ENCODE results near the gene EPC2. TPM values are rescaled to one million over a fixed set of nuclear protein-coding genes. Genes with fewer than 3 reads are reported as not detected.

Gene EPC2
- total RNA-seq, 1 experiment from 2014 or later = 19.6 TPM

DNA sequence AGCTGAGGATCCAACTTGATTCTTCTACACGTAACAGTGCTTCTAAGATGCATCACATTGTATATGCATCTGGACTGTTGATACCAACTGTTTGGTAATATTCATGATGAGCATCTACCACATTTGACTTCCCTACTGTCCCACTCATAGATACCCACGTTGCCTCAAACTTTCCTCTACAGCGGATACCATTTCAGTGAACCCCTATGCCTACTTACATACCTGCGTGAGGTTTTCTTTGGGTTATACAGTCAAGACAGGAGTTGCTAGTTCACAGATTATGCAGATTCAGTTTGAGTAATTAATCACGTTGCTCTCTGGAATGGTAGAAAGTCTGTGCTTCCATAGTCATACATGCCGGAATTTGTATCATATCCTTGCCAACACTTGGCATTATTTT lies 40.0 kb downstream of the EPC2 start:
- intact Hi-C loops (cut with micrococcal nuclease) = no loop called here
- Histone ChIP-seq H3K27me3 (ENCODE audit: insufficient read depth, low read length) (no peaks in the 10 kb centered on the region), H2AFZ (ENCODE audit: low read depth, low read length, poor library complexity, severe bottlenecking) (no peak overlapping the region), H3K27ac (ENCODE audit: low read depth, low read length) (no peak overlapping the region), H4K20me1 (ENCODE audit: insufficient read depth) (peaks cover 10% of the 10 kb centered on the region; the same call in 1 of the 2 replicates), H3K79me2 (ENCODE audit: insufficient read depth, low read length) (peaks cover 92% of the 10 kb centered on the region), H3K9me2 (ENCODE audit: insufficient read depth) (no peaks in the 10 kb centered on the region), H3K4me3 (replicated peaks in 1 of 2; ENCODE audit: low read depth in 1 of 2, low read length in 2 of 2) (no peak overlapping the region), H3K4me1 (ENCODE audit: control insufficient read depth in 1 of 2, insufficient read depth in 2 of 2, low read length in 2 of 2) (peaks cover 6 to 7% of the 10 kb centered on the region in 2 experiments; a peak in 3 of 4 replicates), H3K9me3 (ENCODE audit: control insufficient read depth in 1 of 2, insufficient read depth in 1 of 2, low read depth in 1 of 2, low read length in 2 of 2) (no peaks in the 10 kb centered on the region), H3K4me2 (ENCODE audit: low read length) (no peak overlapping the region), H3K9ac (ENCODE audit: low read length) (no peak overlapping the region), H3K36me3 (ENCODE audit: control insufficient read depth in 1 of 2, insufficient read depth in 2 of 2, low read length in 2 of 2) (no peaks in the 10 kb centered on the region)
- no peak for DNase-seq (ENCODE audit: low read depth, low spot score)
- POLR2A ChIA-PET = no interaction called here
- ATAC-seq = no peak
- RAD21 ChIA-PET (ENCODE audit: low non-redundant PET in 1 of 2, low total read pairs in 2 of 2, uncharacterized antibody in 2 of 2, unreplicated experiment in 2 of 2) = no interaction called here
- CTCF ChIA-PET = no interaction called here
- BruUV-seq (replicated peaks) = no TSS peak
- no peak for TF ChIP-seq SP1 (IDR thresholded peaks at IDR 0.05; ENCODE audit: low read depth)
- no peak for TF ChIP-seq CBX3 (IDR thresholded peaks at IDR 0.05; ENCODE audit: low read depth)
- TF ChIP-seq FOSL1 (IDR thresholded peaks at IDR 0.05; ENCODE audit: low read depth) = no peak
- no peak for TF ChIP-seq POLR2A (IDR thresholded peaks at IDR 0.05; ENCODE audit: borderline replicate concordance, extremely low read depth, insufficient read depth, insufficient read length)
- TF ChIP-seq, protein P1, sequence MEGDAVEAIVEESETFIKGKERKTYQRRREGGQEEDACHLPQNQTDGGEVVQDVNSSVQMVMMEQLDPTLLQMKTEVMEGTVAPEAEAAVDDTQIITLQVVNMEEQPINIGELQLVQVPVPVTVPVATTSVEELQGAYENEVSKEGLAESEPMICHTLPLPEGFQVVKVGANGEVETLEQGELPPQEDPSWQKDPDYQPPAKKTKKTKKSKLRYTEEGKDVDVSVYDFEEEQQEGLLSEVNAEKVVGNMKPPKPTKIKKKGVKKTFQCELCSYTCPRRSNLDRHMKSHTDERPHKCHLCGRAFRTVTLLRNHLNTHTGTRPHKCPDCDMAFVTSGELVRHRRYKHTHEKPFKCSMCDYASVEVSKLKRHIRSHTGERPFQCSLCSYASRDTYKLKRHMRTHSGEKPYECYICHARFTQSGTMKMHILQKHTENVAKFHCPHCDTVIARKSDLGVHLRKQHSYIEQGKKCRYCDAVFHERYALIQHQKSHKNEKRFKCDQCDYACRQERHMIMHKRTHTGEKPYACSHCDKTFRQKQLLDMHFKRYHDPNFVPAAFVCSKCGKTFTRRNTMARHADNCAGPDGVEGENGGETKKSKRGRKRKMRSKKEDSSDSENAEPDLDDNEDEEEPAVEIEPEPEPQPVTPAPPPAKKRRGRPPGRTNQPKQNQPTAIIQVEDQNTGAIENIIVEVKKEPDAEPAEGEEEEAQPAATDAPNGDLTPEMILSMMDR (IDR thresholded peaks at IDR 0.05 in 2 of 3, conservative IDR thresholded peaks at IDR 0.05 in 1 of 3; ENCODE audit: borderline replicate concordance in 1 of 3, insufficient read depth in 1 of 3, low read depth in 2 of 3, low read length in 2 of 3) = no peak

DNA sequence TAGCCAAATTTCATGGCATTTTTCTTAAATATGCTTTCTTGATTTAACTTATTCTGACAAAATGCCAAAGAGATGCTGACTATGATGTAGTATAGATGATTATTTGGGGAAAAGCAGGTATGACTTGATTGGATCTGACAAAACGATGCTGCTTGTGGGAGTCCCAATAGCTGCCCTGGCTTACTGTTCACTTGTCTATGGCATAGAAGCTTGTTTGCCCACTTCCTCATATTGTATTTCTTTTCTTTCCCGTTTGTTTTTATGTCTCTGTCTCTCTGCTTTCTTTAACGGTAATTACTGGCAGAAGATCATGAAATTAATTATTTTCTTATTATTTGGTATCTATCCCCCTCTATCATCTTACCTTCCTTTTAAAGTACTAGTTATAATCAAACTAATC lies 43.0 kb downstream of the EPC2 start:
- H3K36me3 ChIP-seq (ENCODE audit: control insufficient read depth in 1 of 2, insufficient read depth in 2 of 2, low read length in 2 of 2) = peaks cover 2 to 4% of the 10 kb centered on the region in 2 experiments; a peak in 1 of 4 replicates
- no peak overlapping the region for H2AFZ ChIP-seq (ENCODE audit: low read depth, low read length, poor library complexity, severe bottlenecking)
- BruUV-seq (replicated peaks) = no TSS peak
- H3K9ac ChIP-seq (ENCODE audit: low read length) = no peak overlapping the region
- H4K20me1 ChIP-seq (ENCODE audit: insufficient read depth) = 0 out of 2 replicates have a peak, but pooled peaks cover 6% of the 10 kb centered on the region
- ChIA-PET POLR2A (no interaction called here), RAD21 (ENCODE audit: low non-redundant PET in 1 of 2, low total read pairs in 2 of 2, uncharacterized antibody in 2 of 2, unreplicated experiment in 2 of 2) (no interaction called here), CTCF (no interaction called here)
- H3K4me1 ChIP-seq (ENCODE audit: control insufficient read depth in 1 of 2, insufficient read depth in 2 of 2, low read length in 2 of 2) = no peaks in the 10 kb centered on the region
- no peak for DNase-seq (ENCODE audit: low read depth, low spot score)
- no peak overlapping the region for H3K27ac ChIP-seq (ENCODE audit: low read depth, low read length)
- H3K9me2 ChIP-seq (ENCODE audit: insufficient read depth) = no peaks in the 10 kb centered on the region
- no peaks in the 10 kb centered on the region for H3K9me3 ChIP-seq (ENCODE audit: control insufficient read depth in 1 of 2, insufficient read depth in 1 of 2, low read depth in 1 of 2, low read length in 2 of 2)
- peaks cover 70% of the 10 kb centered on the region for H3K79me2 ChIP-seq (ENCODE audit: insufficient read depth, low read length)
- TF ChIP-seq, protein P2, sequence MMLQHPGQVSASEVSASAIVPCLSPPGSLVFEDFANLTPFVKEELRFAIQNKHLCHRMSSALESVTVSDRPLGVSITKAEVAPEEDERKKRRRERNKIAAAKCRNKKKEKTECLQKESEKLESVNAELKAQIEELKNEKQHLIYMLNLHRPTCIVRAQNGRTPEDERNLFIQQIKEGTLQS (IDR thresholded peaks at IDR 0.05) = no peak
- no peak for TF ChIP-seq ELF1 (IDR thresholded peaks at IDR 0.05; ENCODE audit: borderline replicate concordance, low read depth)
- TF ChIP-seq EZH2 (IDR thresholded peaks at IDR 0.05) = no peak
- TF ChIP-seq RAD21 (IDR thresholded peaks at IDR 0.05; ENCODE audit: low read depth) = no peak
- TF ChIP-seq ZFX (IDR thresholded peaks at IDR 0.05) = no peak
- TF ChIP-seq, protein P3, sequence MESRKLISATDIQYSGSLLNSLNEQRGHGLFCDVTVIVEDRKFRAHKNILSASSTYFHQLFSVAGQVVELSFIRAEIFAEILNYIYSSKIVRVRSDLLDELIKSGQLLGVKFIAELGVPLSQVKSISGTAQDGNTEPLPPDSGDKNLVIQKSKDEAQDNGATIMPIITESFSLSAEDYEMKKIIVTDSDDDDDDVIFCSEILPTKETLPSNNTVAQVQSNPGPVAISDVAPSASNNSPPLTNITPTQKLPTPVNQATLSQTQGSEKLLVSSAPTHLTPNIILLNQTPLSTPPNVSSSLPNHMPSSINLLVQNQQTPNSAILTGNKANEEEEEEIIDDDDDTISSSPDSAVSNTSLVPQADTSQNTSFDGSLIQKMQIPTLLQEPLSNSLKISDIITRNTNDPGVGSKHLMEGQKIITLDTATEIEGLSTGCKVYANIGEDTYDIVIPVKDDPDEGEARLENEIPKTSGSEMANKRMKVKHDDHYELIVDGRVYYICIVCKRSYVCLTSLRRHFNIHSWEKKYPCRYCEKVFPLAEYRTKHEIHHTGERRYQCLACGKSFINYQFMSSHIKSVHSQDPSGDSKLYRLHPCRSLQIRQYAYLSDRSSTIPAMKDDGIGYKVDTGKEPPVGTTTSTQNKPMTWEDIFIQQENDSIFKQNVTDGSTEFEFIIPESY (IDR thresholded peaks at IDR 0.05; ENCODE audit: extremely low read depth, insufficient replicate concordance, low read length) = no peak
- no peak for TF ChIP-seq FOSL1 (IDR thresholded peaks at IDR 0.05; ENCODE audit: low read depth)
- TF ChIP-seq, protein P4, sequence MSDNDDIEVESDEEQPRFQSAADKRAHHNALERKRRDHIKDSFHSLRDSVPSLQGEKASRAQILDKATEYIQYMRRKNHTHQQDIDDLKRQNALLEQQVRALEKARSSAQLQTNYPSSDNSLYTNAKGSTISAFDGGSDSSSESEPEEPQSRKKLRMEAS (IDR thresholded peaks at IDR 0.05) = no peak
- no peak for TF ChIP-seq ZNF274 (IDR thresholded peaks at IDR 0.05; ENCODE audit: low read depth, low read length)
- TF ChIP-seq, protein P1 (IDR thresholded peaks at IDR 0.05 in 2 of 3, conservative IDR thresholded peaks at IDR 0.05 in 1 of 3; ENCODE audit: borderline replicate concordance in 1 of 3, insufficient read depth in 1 of 3, low read depth in 2 of 3, low read length in 2 of 3) = no peak
- no peak for TF ChIP-seq SIN3A (IDR thresholded peaks at IDR 0.05; ENCODE audit: low read depth)
- TF ChIP-seq POLR2AphosphoS5 (IDR thresholded peaks at IDR 0.05; ENCODE audit: low read depth, low read length) = no peak
- H3K4me3 ChIP-seq (replicated peaks in 1 of 2; ENCODE audit: low read depth in 1 of 2, low read length in 2 of 2) = no peak overlapping the region
- no peak overlapping the region for H3K4me2 ChIP-seq (ENCODE audit: low read length)
- intact Hi-C loops (cut with micrococcal nuclease) = no loop called here
- no peaks in the 10 kb centered on the region for H3K27me3 ChIP-seq (ENCODE audit: insufficient read depth, low read length)
- ATAC-seq = no peak

Data from HCT116 (cell line).